Right kidney (tissue), 1 donor: Measurements from ENCODE around the gene ST7.

Source experiments
- DNase-seq: peaks from one replicate; pipeline ENCODE4 v3.0.0-alpha.2; 2016

The ST7 gene

DNA sequence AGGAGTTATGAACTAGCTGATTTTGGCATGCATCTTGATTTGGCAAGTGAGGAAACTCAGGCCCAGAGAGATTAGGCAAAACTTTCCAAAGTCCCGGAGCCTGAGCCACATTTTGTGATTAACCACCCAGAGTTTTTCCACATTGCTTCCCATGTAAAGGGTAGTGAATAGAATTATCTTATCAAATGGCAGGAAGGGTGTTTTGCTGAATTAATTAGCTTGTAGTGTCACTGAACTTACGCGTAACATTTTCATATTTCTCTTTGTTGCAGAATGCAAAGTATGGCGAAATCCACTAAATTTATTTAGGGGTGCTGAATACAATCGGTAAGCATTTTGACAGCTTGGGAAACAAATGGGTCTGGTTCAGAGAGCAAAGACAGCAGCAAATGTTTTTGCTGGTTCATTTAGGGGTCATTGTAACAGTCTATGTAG, 176.2 kb downstream of the ST7 start:
- no peak for DNase-seq

- no peak for DNase-seq
Observed at GRCh38 chr7:117130262-117130661, 177.0 kb downstream of the ST7 start.

GRCh38 chr7:117132321-117133120, 179.2 kb downstream of the ST7 start:
- DNase-seq = no peak

DNA sequence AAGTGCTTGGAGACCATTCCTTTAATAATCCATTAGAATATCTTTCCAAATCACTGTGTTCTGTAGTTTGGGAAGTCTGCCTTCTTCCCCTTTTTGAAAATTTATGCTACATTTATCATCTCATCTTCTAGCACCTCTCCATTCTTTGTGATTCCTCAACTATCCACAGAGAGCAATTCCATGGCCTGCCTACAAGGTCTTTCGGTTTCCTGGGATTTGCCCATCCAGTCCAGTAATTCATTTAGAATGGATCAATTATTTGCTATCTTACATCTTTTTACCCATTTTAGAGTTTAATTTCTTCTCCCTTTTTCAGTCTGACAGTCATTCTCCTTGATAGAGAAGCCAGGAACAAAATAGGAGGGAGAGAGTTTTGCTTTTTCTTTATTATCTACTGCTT, 179.8 kb downstream of the ST7 start:
- no peak for DNase-seq

DNA sequence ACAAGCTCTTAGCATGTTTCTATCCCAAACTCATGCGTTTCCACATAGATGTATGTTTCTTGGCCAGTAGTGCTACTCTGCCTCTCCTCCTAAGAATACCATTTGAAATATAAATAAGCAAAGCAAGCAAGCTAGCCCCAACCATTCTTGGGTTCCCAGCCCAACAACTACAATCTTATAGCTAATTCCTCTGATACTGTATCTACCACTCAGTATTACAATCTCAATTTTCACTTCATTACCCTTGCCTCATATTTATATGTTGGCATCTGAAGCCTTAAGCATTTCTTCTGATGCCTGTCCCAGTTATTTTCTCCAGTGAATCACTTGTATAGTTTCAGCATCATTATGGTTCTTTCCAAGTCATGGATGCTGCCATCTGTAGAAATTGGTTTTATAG, 181.1 kb downstream of the ST7 start:
- DNase-seq = no peak

DNA sequence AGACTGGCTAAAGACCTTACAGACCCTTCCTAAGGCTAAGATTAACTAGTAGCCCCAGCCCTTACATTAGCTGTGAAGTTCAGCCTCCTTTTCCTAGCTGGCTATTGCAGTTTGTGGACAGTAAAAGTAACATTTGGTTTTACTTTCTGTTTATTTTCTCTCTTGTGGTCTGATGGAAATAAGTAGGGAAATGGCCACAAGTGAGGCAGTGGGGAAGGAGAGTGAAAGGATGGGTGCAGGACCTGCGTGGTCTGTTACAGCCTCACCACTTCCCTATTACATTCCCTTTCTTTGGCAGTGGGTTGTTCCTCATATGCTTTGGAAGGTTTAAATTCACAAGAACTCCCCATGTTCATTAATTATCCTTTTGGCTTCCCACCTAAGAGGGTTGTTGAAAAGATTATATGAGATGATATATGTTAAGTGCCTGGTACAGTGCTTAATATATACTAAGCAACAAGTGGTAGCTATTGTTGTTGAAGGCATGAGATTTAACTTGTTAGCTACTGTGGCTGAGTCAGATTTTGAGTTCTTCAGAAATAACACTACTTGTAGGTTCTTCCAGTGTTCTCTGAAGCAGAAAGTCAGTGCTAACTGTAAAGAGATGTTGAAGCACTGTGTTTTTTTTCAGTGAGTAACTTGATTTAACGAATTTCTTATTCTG, 181.7 kb downstream of the ST7 start:
- DNase-seq = no peak

DNA sequence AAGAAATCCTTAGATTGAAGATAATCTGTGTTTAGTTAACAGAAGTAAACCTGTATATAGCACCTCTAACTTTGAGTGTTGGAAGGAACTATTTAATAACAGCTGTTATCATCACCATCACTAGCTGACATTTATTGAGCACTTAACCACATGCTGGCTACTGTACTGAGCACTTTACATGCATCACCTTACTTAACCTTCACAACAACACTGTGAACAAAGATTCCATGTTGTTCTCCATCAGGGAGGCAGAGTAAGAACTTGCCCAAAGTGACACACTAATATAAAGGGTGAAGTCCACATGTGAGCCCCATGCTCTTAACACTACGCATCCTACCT, 182.2 kb downstream of the ST7 start:
- DNase-seq = no peak

GRCh38 chr7:117137868-117138267, 184.6 kb downstream of the ST7 start:
- no peak for DNase-seq

- DNase-seq = no peak
Observed at GRCh38 chr7:117138495-117138894, 185.2 kb downstream of the ST7 start.

DNA sequence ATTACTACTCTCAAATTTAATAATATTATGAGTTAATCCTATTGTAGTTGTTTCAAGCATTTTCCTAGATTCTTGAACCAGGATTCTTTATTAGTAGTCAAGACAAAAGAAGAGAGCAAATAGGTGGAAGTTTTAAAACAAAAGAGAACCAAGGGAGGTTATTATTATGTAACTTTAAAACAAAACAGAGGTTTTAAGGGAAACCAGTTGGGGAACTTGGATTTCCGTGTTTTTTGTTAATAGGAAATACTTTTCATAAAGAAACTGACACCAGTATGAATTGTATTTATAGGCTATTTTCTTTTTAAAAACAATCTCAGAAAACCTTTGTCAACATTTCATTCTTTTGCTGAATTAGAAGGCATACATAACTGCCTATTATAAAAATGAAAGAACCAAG, 185.7 kb downstream of the ST7 start:
- no peak for DNase-seq

DNA sequence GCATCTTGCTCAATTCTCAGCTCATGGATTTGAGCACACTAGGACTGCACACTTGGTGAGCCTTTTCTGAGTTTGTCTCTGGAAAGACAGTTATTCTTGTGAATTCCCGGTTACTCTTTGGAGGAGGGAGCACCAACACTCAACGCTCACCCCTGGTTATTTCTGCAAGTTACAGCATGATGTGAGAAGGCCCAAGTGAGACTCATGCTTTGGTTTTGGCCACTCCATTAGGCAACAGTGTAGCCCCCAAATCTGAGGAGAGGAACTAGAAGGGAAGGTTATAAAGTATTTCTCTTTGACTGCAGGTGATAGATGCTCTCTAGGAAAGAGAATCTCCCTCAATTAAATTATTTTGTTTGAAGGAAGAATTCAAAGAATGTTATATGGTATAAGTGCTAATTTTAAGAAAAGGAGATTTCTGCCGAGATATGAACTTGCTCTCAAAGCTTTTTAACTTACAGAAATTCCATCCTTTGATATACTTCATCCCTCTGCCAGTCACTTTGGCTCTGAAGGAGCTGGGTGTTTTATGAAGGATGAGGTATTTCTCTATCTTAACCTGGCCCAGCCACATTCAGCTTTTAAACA, 186.2 kb downstream of the ST7 start:
- DNase-seq = no peak

DNA sequence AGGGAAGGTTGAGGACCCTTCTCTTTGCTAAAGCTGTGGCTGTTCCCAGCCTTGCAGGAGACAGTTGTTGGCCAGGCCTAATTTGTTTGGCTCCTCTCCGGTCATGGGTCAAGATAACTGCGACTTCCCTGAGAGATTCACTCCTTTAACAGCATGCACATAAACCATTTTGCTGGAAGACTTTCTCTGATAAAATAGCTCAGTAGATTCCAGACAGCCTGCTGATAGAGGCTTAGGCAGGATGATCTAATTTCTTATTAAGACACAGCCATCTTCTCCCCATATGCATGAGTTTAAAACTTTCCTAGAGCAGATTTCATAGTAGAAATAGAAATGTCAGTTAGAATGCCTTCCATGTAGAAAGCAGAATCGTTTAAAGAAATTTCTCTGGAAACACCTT, 187.6 kb downstream of the ST7 start:
- DNase-seq = no peak

DNA sequence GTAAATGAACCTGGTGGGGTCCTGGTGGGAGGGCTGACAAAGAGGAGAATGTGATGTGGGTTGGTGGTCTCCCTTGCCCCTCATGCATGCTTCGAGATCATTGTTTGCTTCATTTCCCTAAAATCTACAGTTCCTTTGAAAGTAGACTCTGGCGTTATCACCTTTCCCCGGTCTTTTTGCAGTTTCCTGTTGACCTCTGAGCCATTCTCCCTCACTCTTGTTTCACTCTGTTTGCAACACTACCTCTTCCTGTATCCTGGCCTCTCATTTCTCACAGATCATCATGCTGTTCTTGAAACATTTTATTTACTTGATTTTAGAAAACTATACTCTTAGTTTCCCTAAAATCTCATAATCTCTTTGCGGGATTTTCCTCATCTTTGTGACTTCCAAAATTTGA, 189.8 kb downstream of the ST7 start:
- no peak for DNase-seq

DNA sequence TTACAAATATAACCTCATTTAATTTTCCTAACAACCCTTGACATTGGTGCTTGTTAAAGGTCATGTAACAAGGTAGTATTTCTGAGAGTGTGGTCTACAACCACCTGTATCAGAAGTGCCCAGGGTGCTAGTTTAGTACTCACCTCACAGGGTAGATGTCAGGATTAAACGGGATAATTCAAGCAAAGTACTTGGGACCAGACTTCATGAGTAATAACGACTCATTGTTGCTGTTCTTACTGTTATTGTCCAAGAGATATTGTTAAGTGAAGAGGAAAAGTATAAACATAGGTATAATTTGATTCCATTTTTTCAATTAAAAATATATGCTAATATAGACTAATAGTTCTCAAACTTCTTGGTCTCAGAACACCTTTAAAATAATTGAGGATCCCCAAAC, 190.3 kb downstream of the ST7 start:
- no peak for DNase-seq

- no peak for DNase-seq
Observed at GRCh38 chr7:117145333-117145732, 192.0 kb downstream of the ST7 start.

DNA sequence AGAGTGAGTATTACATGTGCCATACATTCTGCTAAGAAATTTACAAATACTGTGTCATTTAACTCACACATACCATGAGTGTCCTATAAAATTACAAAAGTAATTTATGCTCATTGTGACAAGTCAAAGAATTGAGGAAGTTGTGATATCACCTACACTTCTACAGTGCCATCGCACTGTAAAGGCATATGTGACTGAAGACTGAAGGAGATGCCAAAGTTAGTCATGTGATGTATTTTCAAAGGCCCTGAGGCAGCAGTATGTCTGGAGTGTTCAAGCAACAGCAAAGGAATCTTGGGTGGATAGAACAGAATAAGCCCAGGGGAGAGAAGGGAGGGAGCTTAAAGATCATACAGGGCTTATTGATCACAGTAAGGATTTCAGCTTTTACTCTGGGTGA, 192.8 kb downstream of the ST7 start:
- no peak for DNase-seq

DNA sequence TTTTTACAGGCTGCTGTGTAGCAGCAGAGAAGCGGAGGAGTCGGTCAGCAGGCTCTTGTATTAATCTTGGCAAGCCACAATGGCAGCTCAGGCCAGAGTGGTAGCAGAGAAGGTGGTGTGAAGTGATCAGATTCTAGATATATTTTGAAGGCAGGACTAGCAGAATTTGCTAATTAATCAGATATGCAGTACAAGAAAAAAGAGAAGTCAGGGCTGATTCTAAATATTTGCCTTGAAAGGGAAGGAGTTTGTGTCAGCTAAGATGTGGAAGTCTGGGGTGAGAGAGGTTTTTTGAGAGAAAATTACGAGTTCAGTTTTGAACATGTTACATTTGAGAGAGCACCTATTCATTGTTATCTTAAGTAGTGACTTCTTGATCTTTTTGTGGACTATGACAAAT, 193.2 kb downstream of the ST7 start:
- no peak for DNase-seq

DNA sequence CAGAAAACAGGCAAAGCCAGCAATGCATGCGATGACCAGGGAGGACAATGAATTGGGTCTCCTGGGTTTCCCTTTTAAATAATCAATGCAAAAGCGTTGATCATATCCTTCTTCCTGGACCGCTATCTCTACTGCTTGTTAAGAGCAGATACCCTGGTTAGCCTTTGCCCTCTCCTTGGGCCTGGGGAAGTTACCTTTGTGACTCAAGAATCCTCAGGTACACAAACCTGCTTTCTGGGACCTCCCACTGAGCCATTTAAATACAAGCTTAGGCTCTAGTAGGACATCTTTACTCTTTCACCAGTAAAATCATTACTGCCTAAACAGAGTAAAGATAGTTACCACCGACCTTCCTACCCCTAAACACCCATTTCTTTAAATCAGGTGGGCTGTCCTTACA, 195.7 kb downstream of the ST7 start:
- DNase-seq = no peak

DNA sequence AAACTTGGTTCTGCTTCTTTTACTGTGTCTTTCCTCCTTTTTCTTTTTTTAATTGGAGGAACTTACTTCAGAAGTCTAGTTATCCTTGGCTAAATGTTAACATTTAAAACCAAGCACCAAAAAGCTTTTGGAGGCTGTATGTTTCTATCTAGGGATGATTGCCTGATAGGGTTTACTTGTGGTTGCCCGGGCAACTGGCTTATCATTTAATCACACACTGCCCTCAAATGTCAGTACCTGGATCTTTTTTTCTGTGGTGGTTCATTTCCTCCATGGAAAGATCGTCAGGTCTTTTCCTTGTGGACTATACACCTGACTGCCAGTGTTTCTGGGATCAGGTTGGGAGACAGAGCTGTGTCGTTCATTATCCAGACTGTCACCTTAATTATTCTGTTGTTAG, 196.4 kb downstream of the ST7 start:
- no peak for DNase-seq

- no peak for DNase-seq
Observed at GRCh38 chr7:117152213-117153007, 199.1 kb downstream of the ST7 start.

- DNase-seq = no peak
Observed at GRCh38 chr7:117153016-117153545, 199.8 kb downstream of the ST7 start.

- no peak for DNase-seq
Observed at GRCh38 chr7:117154721-117155120, 201.4 kb downstream of the ST7 start.

GRCh38 chr7:117155694-117156093, 202.4 kb downstream of the ST7 start:
- DNase-seq = no peak
